Measurements from ENCODE around the gene RAB6B.

The RAB6B gene

DNA sequence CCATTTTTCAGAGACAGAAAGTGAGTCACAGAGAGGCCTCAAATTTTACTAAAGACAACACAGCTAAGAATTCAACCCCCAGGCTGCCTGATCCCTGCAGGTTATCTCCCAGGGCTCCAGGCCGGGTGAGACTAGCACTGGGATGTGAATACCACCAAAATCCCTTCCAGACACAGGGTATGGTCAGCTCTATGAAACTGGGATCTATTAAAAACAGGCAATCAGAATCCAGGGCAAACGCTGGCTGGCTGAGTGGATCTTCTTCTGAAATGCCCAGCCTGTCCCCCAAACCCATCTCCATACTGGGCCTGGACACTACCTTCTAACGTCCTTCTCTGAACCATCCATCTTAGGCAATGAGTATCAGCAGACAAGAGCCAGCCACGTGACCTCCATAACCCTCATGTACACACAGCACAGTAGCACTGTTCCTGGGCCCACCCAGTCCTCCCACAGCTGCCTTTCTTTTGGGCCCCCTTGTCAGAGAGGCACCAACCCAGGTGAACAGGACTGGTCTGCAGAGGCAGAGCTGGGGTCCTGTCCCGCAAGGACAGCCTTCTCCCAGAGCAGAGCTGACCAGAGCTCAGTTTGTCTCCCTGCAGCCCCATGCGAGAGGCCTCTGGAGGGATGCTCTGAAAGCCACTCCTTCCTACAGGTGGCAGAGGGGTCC lies 1.9 kb downstream of the RAB6B start:
- no peak for TF ChIP-seq CTCF (IDR thresholded peaks at IDR 0.05; ENCODE audit: insufficient read depth, low read depth, low read length, missing control alignments)
- no peak overlapping the region for H3K4me3 ChIP-seq (ENCODE audit: low read length)
- DNase-seq (ENCODE audit: low read depth) = no peak

DNA sequence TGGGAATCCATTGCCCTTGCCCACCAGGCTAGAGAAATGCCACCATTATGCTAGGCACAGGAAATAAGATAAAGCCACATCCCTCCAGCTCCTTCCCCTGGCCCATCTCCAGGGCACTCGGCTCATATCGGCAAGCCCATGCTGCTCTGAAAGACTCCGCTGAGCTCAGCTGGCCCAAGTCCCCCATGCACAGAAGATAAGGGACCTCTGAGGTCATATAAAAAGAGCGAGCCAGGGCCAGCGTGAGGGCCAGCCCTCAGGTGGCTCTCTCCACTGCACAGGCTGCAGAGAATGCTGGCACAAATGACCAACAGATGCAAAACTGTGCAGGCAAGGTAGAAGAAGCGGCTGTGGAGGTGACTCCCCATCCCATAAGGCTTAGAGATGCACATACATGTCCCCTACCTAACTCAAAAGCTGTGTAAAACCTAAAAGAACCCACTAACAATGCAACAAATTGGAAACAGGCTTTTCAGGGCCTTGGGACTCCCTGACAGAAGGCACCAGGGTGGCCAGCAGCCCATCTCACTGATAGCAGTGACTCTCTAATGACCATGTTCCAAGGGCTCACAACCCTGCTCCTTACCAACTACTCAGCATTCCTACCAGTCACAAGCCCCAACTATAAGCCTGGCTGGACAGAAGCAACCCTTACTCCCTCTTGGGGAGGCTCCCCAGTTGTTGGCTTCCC lies 3.0 kb downstream of the RAB6B start:
- no peak overlapping the region for H3K4me3 ChIP-seq (ENCODE audit: low read length)
- TF ChIP-seq CTCF (IDR thresholded peaks at IDR 0.05; ENCODE audit: insufficient read depth, low read depth, low read length, missing control alignments) = no peak
- DNase-seq (ENCODE audit: low read depth) = no peak

- TF ChIP-seq CTCF (IDR thresholded peaks at IDR 0.05; ENCODE audit: insufficient read depth, low read depth, low read length, missing control alignments) = no peak
- no peak for DNase-seq (ENCODE audit: low read depth)
- H3K4me3 ChIP-seq (ENCODE audit: low read length) = no peak overlapping the region
Measured at GRCh38 chr3:133891662-133892378, 3.9 kb downstream of the RAB6B start.

DNA sequence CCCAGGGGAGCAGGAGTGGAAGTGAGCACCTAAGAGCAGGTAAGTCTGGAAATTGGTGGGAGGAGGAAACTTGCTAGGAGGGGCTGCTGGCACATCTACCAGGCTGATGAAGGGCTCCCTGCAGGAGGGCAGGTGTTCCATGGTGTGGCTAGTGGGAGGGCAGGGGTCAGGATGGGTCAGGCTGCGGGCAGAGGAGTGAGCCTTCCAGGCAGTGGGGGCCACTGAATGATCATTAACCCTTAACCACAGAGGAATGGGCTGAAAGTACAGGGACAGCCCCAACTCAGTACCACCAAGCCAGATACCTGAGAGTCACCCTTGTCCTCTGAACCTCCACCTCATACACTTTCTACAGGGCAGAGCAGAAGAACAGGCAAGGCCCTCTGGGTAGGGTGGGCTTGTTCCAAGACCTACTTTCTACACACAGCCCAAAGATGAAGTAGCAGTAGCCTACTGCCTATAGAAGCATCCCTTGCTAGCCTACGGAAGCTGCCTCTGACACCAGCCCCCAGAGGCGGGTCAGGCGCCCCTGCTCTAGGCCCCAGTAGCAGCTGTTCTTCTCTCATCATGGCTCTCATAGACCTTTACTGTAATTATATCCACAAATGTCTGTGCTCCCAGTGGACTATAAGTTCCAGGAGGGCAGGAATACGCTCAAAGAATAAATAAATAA lies 4.6 kb downstream of the RAB6B start:
- TF ChIP-seq CTCF (IDR thresholded peaks at IDR 0.05; ENCODE audit: insufficient read depth, low read depth, low read length, missing control alignments) = no peak
- no peak for DNase-seq (ENCODE audit: low read depth)
- no peak overlapping the region for H3K4me3 ChIP-seq (ENCODE audit: low read length)

DNA sequence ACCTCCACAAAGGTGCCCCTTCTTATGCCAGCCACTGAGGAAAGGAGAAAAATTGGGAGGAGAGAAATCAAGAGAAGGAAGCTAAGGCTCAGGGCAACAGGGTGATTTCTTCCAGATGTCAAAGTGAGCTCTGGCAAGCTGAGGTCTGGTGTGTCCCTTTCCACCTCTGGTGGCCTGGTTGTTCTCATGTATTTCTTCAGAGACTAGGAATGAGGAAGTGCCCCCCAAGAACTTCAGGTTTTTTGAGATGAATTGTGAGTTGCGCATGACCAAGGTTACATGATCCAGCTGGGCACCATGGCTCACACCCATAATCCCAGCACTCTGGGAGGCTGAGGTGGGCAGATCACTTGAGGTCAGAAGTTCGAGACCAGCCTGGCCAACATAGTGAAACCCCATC lies 5.6 kb downstream of the RAB6B start:
- no peak for TF ChIP-seq CTCF (IDR thresholded peaks at IDR 0.05; ENCODE audit: insufficient read depth, low read depth, low read length, missing control alignments)
- H3K4me3 ChIP-seq (ENCODE audit: low read length) = no peak overlapping the region
- no peak for DNase-seq (ENCODE audit: low read depth)

DNA sequence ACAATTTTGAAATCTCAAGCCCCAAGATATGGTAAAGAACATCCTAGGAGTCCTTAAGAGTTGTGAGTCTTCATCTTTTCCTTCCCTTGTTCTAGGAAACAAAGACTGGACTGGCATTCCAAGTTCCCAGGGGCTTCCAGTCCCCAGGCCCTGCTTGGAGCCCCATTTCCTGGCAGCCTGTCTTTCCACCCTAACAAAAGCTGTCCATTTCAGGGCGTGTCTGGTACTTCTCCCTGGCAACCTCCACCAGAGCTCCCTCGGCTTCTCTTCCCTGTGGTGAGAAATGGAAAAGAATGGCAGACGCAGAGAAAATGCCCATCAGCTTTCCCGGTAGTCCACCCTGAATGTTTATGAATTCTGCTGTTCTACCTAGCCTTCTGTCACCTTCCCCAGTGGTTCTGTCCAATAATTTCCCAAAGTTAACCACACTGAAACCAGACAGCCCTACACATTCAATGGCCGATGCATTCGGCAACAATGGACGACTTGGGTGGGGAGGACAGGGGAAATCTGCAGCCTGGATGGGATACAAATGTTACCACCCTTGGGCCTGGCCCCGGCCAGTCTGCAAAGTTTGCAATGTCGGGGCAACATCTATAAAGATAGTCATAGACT lies 6.8 kb downstream of the RAB6B start:
- H3K4me3 ChIP-seq (ENCODE audit: low read length) = no peak overlapping the region
- TF ChIP-seq CTCF (IDR thresholded peaks at IDR 0.05; ENCODE audit: insufficient read depth, low read depth, low read length, missing control alignments) = no peak
- DNase-seq (ENCODE audit: low read depth) = no peak
